Thyroid gland (tissue), 4 donors: ENCODE results near the gene CNTLN. TPM values are rescaled to one million over a fixed set of nuclear protein-coding genes. Genes with fewer than 3 reads are reported as not detected.
"Not testable (repeated sequence)": the region's sequence is repeated elsewhere in the genome, so short reads cannot be mapped to it uniquely, and the experiment has no call there.

Experiments used
- DNase-seq, 2 donors: peaks; one replicate each; pipeline ENCODE4 v3.0.0-alpha.2; 2019
- H3K27ac ChIP-seq, 3 donors: fragments of 200-600 bp; sonication (generic); 1 replicate in 2 of 3; 2 replicates in 1 of 3; pipeline ENCODE4 v1.5.1; 2016 to 2019; ENCODE audit warnings: mild to moderate bottlenecking in 1 of 3, moderate library complexity in 1 of 3
- H3K27me3 ChIP-seq: fragments of 200-600 bp; sonication (generic); one replicate; pipeline ENCODE4 v1.5.1; 2019
- H3K36me3 ChIP-seq, 2 donors: fragments of 200-600 bp; sonication (generic); one replicate each; pipeline ENCODE4 v1.5.1; 2016 to 2019
- H3K4me1 ChIP-seq, 2 donors: fragments of 200-600 bp; sonication (generic); one replicate each; pipeline ENCODE4 v1.5.1; 2017 to 2019
- H3K4me3 ChIP-seq, 3 donors: fragments of 200-600 bp; sonication (generic); replicated peaks in 1 of 3; 1 replicate in 2 of 3; 2 replicates in 1 of 3; pipeline ENCODE4 v1.5.1; 2016; ENCODE audit warnings: mild to moderate bottlenecking in 1 of 3
- H3K9me3 ChIP-seq: fragments of 200-600 bp; sonication (generic); one replicate; pipeline ENCODE4 v1.5.1; 2017
- CTCF ChIP-seq, 6 experiments: fragments of 200-600 bp in 3 of 6; fragments of 450-650 bp in 3 of 6; sonication (generic) in 3 of 6; IDR thresholded peaks; one replicate each; pipeline ENCODE4 v1.5.1; 2016 to 2019; ENCODE audit warnings: antibody characterized with exemption in 6 of 6, mild to moderate bottlenecking in 2 of 6, inconsistent platforms in 1 of 6, moderate library complexity in 1 of 6
- POLR2A ChIP-seq, 2 donors: fragments of 450-650 bp; IDR thresholded peaks; one replicate each; pipeline ENCODE4 v1.6.1; 2017; ENCODE audit warnings: antibody characterized with exemption in 2 of 2, mild to moderate bottlenecking in 2 of 2, moderate library complexity in 1 of 2
- WGBS, 2 donors: methylation state at CpG; one replicate each; pipeline ENCODE4 v1.1.5; 2017; 5-methylcytosine and 5-hydroxymethylcytosine counted together
- intact Hi-C: fragments of 100-400 bp; cut with DNase I; formaldehyde crosslinking; loops from one replicate; pipeline ENCODE4 v1.15.1; 2023
- total RNA-seq, 4 donors: library from RNA; depleted of rRNA; stranded (reverse); fragments of >200 nt; gene quantifications; one replicate each; pipeline ENCODE4 v1.2.3, GENCODE V29; 2016

CNTLN gene
- total RNA-seq, 4 donors from 2014 or later, result 10.0 to 16.1 (median 12.2) TPM

- no peaks in the 10 kb centered on the region for H3K4me1 ChIP-seq
- no peak for DNase-seq
- intact Hi-C loops, result loop anchor here (10.0 kb wide), 1 partner anchor 56 kb away; no protein-coding TSS in a partner anchor
- no peak overlapping the region for H3K27ac ChIP-seq
- H3K36me3 ChIP-seq, result no peaks in the 10 kb centered on the region
- no peaks in the 10 kb centered on the region for H3K27me3 ChIP-seq
- no peaks in the 10 kb centered on the region for H3K9me3 ChIP-seq
- no peak overlapping the region for H3K4me3 ChIP-seq
- TF ChIP-seq CTCF (IDR thresholded peaks at IDR 0.05), result no peak
- TF ChIP-seq POLR2A (IDR thresholded peaks at IDR 0.05), result no peak
These were observed 204.3 kb downstream of the CNTLN start for GRCh38 chr9:17339156-17339555.

GRCh38 chr9:17342696-17343095 lies 207.9 kb downstream of the CNTLN start:
- Histone ChIP-seq H3K36me3 (no peaks in the 10 kb centered on the region), H3K4me1 (no peaks in the 10 kb centered on the region), H3K27me3 (no peaks in the 10 kb centered on the region), H3K9me3 (no peaks in the 10 kb centered on the region), H3K4me3 (no peak overlapping the region), H3K27ac (no peak overlapping the region)
- 80 to 96% methylated on average over 4 of the region's 4 CpGs for WGBS, 2 donors
- no peak for TF ChIP-seq POLR2A (IDR thresholded peaks at IDR 0.05)
- TF ChIP-seq CTCF (IDR thresholded peaks at IDR 0.05), result no peak
- no peak for DNase-seq
- intact Hi-C loops, result no loop called here

GRCh38 chr9:17349831-17350230 lies 215.0 kb downstream of the CNTLN start:
- no peak for DNase-seq
- Histone ChIP-seq H3K27me3 (no peaks in the 10 kb centered on the region), H3K36me3 (no peaks in the 10 kb centered on the region), H3K4me1 (no peaks in the 10 kb centered on the region), H3K27ac (no peak overlapping the region), H3K9me3 (no peaks in the 10 kb centered on the region), H3K4me3 (no peak overlapping the region)
- no peak for TF ChIP-seq CTCF (IDR thresholded peaks at IDR 0.05)
- no peak for TF ChIP-seq POLR2A (IDR thresholded peaks at IDR 0.05)
- intact Hi-C loops, result no loop called here

- H3K27me3 ChIP-seq, H3K9me3 ChIP-seq, H3K36me3 ChIP-seq, H3K4me3 ChIP-seq, H3K27ac ChIP-seq, intact Hi-C loops, H3K4me1 ChIP-seq, DNase-seq: not testable (repeated sequence)
- 92 to 100% methylated on average over 6 to 15 of the region's 25 CpGs for WGBS, 2 donors
These were observed 219.2 kb downstream of the CNTLN start for GRCh38 chr9:17354006-17354405.

GRCh38 chr9:17361378-17361777 lies 226.5 kb downstream of the CNTLN start:
- H3K36me3 ChIP-seq, result no peaks in the 10 kb centered on the region
- no peaks in the 10 kb centered on the region for H3K27me3 ChIP-seq
- intact Hi-C loops, result no loop called here
- no peak overlapping the region for H3K27ac ChIP-seq
- no peaks in the 10 kb centered on the region for H3K4me1 ChIP-seq
- TF ChIP-seq POLR2A (IDR thresholded peaks at IDR 0.05) (no peak), CTCF (IDR thresholded peaks at IDR 0.05) (no peak)
- DNase-seq, result no peak
- H3K4me3 ChIP-seq, result no peak overlapping the region
- WGBS, 2 donors, result 61 to 62% methylated on average over 2 of the region's 2 CpGs
- H3K9me3 ChIP-seq, result no peaks in the 10 kb centered on the region

- no peak for TF ChIP-seq POLR2A (IDR thresholded peaks at IDR 0.05)
- TF ChIP-seq CTCF (IDR thresholded peaks at IDR 0.05), result no peak
- Histone ChIP-seq H3K9me3 (no peaks in the 10 kb centered on the region), H3K36me3 (peaks cover 0 to 7% of the 10 kb centered on the region in 2 donors), H3K4me1 (no peaks in the 10 kb centered on the region), H3K4me3 (no peak overlapping the region), H3K27ac (no peak overlapping the region), H3K27me3 (no peaks in the 10 kb centered on the region)
- intact Hi-C loops, result no loop called here
- WGBS, 2 donors, result 94 to 100% methylated on average over 2 of the region's 2 CpGs
- DNase-seq, result no peak
These were observed 232.2 kb downstream of the CNTLN start for GRCh38 chr9:17367035-17367434.
